GM23338 (cell line): ENCODE measurements around the gene NRIP1. TPM values are rescaled to one million over a fixed set of nuclear protein-coding genes. Genes with fewer than 3 reads are reported as not detected.

Experiments
- ATAC-seq: fragments of 200-7000 bp; cut with Tn5 transposase; 3 replicates; pipeline ENCODE4 v1.9.1; 2020
- DNase-seq: peaks from one replicate; pipeline ENCODE4 v3.0.0-alpha.2; 2015; ENCODE audit warnings: low spot score
- H2AFZ ChIP-seq: fragments of 200-600 bp; sonication (generic); 2 replicates; pipeline ENCODE4 v1.8.0; 2016; ENCODE audit warnings: antibody characterized with exemption, mild to moderate bottlenecking, moderate library complexity
- H3F3A ChIP-seq: fragments of 200-600 bp; sonication (generic); replicated peaks from 2 replicates; pipeline ENCODE4 v1.8.0; 2017; ENCODE audit warnings: antibody characterized with exemption, mixed run types, low read depth
- H3K27ac ChIP-seq: fragments of 200-600 bp; sonication (generic); 2 replicates; pipeline ENCODE4 v1.6.1; 2016; ENCODE audit warnings: low read depth
- H3K27me3 ChIP-seq: fragments of 200-600 bp; sonication (generic); 2 replicates; pipeline ENCODE4 v1.8.0; 2016; ENCODE audit warnings: mild to moderate bottlenecking, mixed run types, moderate library complexity; ENCODE audit not compliant: insufficient read depth
- H3K36me3 ChIP-seq: fragments of 200-600 bp; sonication (generic); 2 replicates; pipeline ENCODE4 v1.8.0; 2016; ENCODE audit warnings: mild to moderate bottlenecking; ENCODE audit not compliant: insufficient read depth
- H3K4me1 ChIP-seq: fragments of 200-600 bp; sonication (generic); 2 replicates; pipeline ENCODE4 v1.8.0; 2016; ENCODE audit warnings: mild to moderate bottlenecking, moderate library complexity; ENCODE audit not compliant: insufficient read depth
- H3K4me2 ChIP-seq: fragments of 200-600 bp; sonication (generic); 2 replicates; pipeline ENCODE4 v1.7.1; 2017; ENCODE audit warnings: mixed run types
- H3K4me3 ChIP-seq: fragments of 200-600 bp; sonication (generic); 2 replicates; pipeline ENCODE4 v1.6.1; 2016; ENCODE audit warnings: mixed run types
- H3K79me2 ChIP-seq: fragments of 200-600 bp; sonication (generic); replicated peaks from 2 replicates; pipeline ENCODE4 v1.8.0; 2017; ENCODE audit warnings: mild to moderate bottlenecking; ENCODE audit not compliant: insufficient read depth
- H3K9me2 ChIP-seq: fragments of 200-600 bp; sonication (generic); 2 replicates; pipeline ENCODE4 v1.8.0; 2017; ENCODE audit not compliant: insufficient read depth
- H4K20me1 ChIP-seq: fragments of 200-600 bp; sonication (generic); replicated peaks from 2 replicates; pipeline ENCODE4 v1.8.0; 2017; ENCODE audit warnings: mild to moderate bottlenecking; ENCODE audit not compliant: insufficient read depth
- H3K27ac Mint-ChIP-seq: 2 replicates; pipeline ENCODE4 v1.8.0; 2020; ENCODE audit warnings: inconsistent platforms, mild to moderate bottlenecking, moderate library complexity, mixed read lengths
- H3K27me3 Mint-ChIP-seq: 3 replicates; pipeline ENCODE4 v1.8.0; 2022; ENCODE audit warnings: low read depth, mild to moderate bottlenecking, moderate library complexity, mixed read lengths, inconsistent platforms; ENCODE audit not compliant: insufficient read depth, poor library complexity
- H3K36me3 Mint-ChIP-seq: 3 replicates; pipeline ENCODE4 v1.8.0; 2021; ENCODE audit warnings: low read depth, mild to moderate bottlenecking, inconsistent platforms, moderate library complexity, mixed read lengths
- H3K4me1 Mint-ChIP-seq: 3 replicates; pipeline ENCODE4 v1.8.0; 2020; ENCODE audit warnings: mild to moderate bottlenecking, inconsistent platforms, mixed read lengths
- H3K4me3 Mint-ChIP-seq: 3 replicates; pipeline ENCODE4 v1.8.0; 2021; ENCODE audit warnings: moderate library complexity, mild to moderate bottlenecking, inconsistent platforms, mixed read lengths
- H3K9me3 Mint-ChIP-seq: 3 replicates; pipeline ENCODE4 v1.8.0; 2020; ENCODE audit warnings: moderate library complexity, mild to moderate bottlenecking, inconsistent platforms, mixed read lengths
- CREB1 ChIP-seq: fragments of 250-450 bp; sonication (Bioruptor Pico); IDR thresholded peaks from 2 replicates; pipeline ENCODE4 v1.5.0; 2020; ENCODE audit warnings: low read depth, mild to moderate bottlenecking, moderate library complexity
- CTCF ChIP-seq, 2 experiments: fragments of 200-600 bp in 1 of 2; sonication (generic) in 1 of 2; conservative IDR thresholded peaks; 2 replicates each; pipeline versions ENCODE4 v1.5.1 to v1.6.1; 2016 to 2017; ENCODE audit warnings: antibody characterized with exemption in 2 of 2, low read depth in 2 of 2, mild to moderate bottlenecking in 2 of 2, moderate library complexity in 1 of 2
- ETS1 ChIP-seq: IDR thresholded peaks from 2 replicates; pipeline ENCODE4 v1.6.1; 2016; ENCODE audit warnings: antibody characterized with exemption
- EZH2 ChIP-seq: fragments of 200-600 bp; sonication (generic); IDR thresholded peaks from one replicate; pipeline ENCODE4 v1.8.0; 2017; ENCODE audit warnings: antibody characterized with exemption, mild to moderate bottlenecking, low read depth; ENCODE audit not compliant: unreplicated experiment
- EZH2phosphoT487 ChIP-seq: fragments of 200-600 bp; sonication (generic); IDR thresholded peaks from one replicate; pipeline ENCODE4 v1.8.1; 2018; ENCODE audit warnings: antibody characterized with exemption; ENCODE audit not compliant: unreplicated experiment
- JUNB ChIP-seq: IDR thresholded peaks from one replicate; pipeline ENCODE4 v1.6.1; 2016; ENCODE audit warnings: antibody characterized with exemption; ENCODE audit not compliant: unreplicated experiment
- NANOG ChIP-seq: IDR thresholded peaks from 2 replicates; pipeline ENCODE4 v1.6.1; 2016; ENCODE audit warnings: antibody characterized with exemption, borderline replicate concordance
- POLR2AphosphoS5 ChIP-seq: IDR thresholded peaks from 2 replicates; pipeline ENCODE4 v1.6.1; 2016; ENCODE audit warnings: antibody characterized with exemption, low read depth
- REST ChIP-seq: IDR thresholded peaks from one replicate; pipeline ENCODE4 v1.6.1; 2018; ENCODE audit warnings: antibody characterized with exemption; ENCODE audit not compliant: unreplicated experiment
- STAT1 ChIP-seq: IDR thresholded peaks from one replicate; pipeline ENCODE4 v1.6.1; 2016; ENCODE audit warnings: antibody characterized with exemption; ENCODE audit not compliant: unreplicated experiment
- ZNF114 ChIP-seq: fragments of 250-450 bp; sonication (Bioruptor Pico); IDR thresholded peaks from 2 replicates; pipeline ENCODE4 v1.5.0; 2020; ENCODE audit warnings: mild to moderate bottlenecking, moderate library complexity
- ZNF331 ChIP-seq: fragments of 250-450 bp; sonication (Bioruptor Pico); IDR thresholded peaks from 2 replicates; pipeline ENCODE4 v1.5.0; 2020; ENCODE audit warnings: low read depth, mild to moderate bottlenecking, moderate library complexity
- ZNF462 ChIP-seq: fragments of 250-450 bp; sonication (Bioruptor Pico); IDR thresholded peaks from 2 replicates; pipeline ENCODE4 v1.5.0; 2020; ENCODE audit warnings: mild to moderate bottlenecking, moderate library complexity
- polyA plus RNA-seq: library from polyadenylated mRNA; unstranded; fragments of >200 nt; fragmentation: Nextera tagmentation; extraction: Ambion mirVana; gene quantifications from 2 replicates; pipeline ENCODE4 v1.2.1, GENCODE V29; 2016
- total RNA-seq: library from RNA; depleted of rRNA; stranded (reverse); fragments of >200 nt; shearing (Covaris generic); gene quantifications from 2 replicates; pipeline ENCODE4 v1.2.3, GENCODE V29; 2014

Gene NRIP1
- total and polyA plus RNA-seq, 2 experiments from 2014 or later: 3.0 to 9.0 TPM

- H3K4me3 Mint-ChIP-seq: no peak overlapping the region
- Histone ChIP-seq H3F3A (no peaks in the 10 kb centered on the region), H3K9me2 (no peaks in the 10 kb centered on the region; the same call in 1 of the 2 replicates), H3K4me1 (peaks cover 13% of the 10 kb centered on the region), H3K36me3 (no peaks in the 10 kb centered on the region), H3K79me2 (no peaks in the 10 kb centered on the region), H3K27ac (no peak overlapping the region), H3K4me2 (no peak overlapping the region), H3K4me3 (no peak overlapping the region), H2AFZ (no peak overlapping the region), H3K27me3 (no peaks in the 10 kb centered on the region), H4K20me1 (no peaks in the 10 kb centered on the region)
- ATAC-seq (no peak), DNase-seq (no peak)
- H3K27me3 Mint-ChIP-seq: peaks cover 3% of the 10 kb centered on the region
- H3K9me3 Mint-ChIP-seq: no peaks in the 10 kb centered on the region; the same call in 2 of the 3 replicates
- peaks cover 28% of the 10 kb centered on the region for H3K4me1 Mint-ChIP-seq
- no peaks in the 10 kb centered on the region for H3K36me3 Mint-ChIP-seq
- no peak for TF ChIP-seq CREB1 (CRISPR knock-in tag)
- TF ChIP-seq STAT1: no peak
- no peak for TF ChIP-seq ZNF114 (CRISPR knock-in tag)
- no peak for TF ChIP-seq JUNB
- TF ChIP-seq ZNF462: no peak
- no peak for TF ChIP-seq CTCF (conservative IDR thresholded peaks at IDR 0.05; ENCODE audit: low read depth in 2 of 2)
- TF ChIP-seq REST: no peak
- TF ChIP-seq EZH2: no peak
- TF ChIP-seq ZNF331 (CRISPR knock-in tag): no peak
- no peak for TF ChIP-seq ETS1
- no peak for TF ChIP-seq NANOG
- TF ChIP-seq POLR2AphosphoS5: no peak
- no peak for TF ChIP-seq EZH2phosphoT487
- H3K27ac Mint-ChIP-seq: no peak overlapping the region
Measured at GRCh38 chr21:14911351-14911750, 153.4 kb downstream of the NRIP1 start.
